ENCODE data around the gene UST.

Gene UST

GRCh38 chr6:148866657-148867268, 119.9 kb downstream of the UST start:
- no peaks in the 10 kb centered on the region; the same call in 1 of the 2 replicates for H3K9me3 ChIP-seq
- TF ChIP-seq CTCF (IDR thresholded peaks at IDR 0.05; ENCODE audit: low read depth, low read length) = no peak
- H3K27me3 ChIP-seq = no peaks in the 10 kb centered on the region
- no peaks in the 10 kb centered on the region for H3K4me1 ChIP-seq
- no peaks in the 10 kb centered on the region for H3K36me3 ChIP-seq
- no peak overlapping the region for H3K4me3 ChIP-seq (ENCODE audit: low read depth, low read length)
- no peak for DNase-seq

DNA sequence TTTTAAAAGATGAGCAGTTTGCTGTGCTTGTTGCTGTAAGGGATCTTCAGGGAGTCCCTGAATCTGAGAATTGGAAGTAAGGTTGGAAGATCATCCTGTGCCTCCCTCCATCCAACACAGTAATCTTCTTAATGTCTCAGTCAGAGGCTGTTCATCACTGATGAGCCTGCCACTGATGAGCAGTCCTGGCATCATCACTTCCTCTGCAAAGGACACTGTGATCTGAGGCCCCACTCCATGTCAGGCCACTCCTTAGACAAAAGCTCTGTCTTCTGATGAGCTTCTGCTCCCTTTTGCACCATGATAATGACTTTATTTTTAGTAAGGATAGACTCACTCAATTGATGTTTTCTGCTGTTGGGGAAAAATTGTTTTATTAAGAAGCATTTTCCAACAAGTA, 121.0 kb downstream of the UST start:
- no peak for DNase-seq
- H3K4me3 ChIP-seq (ENCODE audit: low read depth, low read length) = no peak overlapping the region
- H3K9me3 ChIP-seq = no peaks in the 10 kb centered on the region; the same call in 1 of the 2 replicates
- no peak for TF ChIP-seq CTCF (IDR thresholded peaks at IDR 0.05; ENCODE audit: low read depth, low read length)
- H3K4me1 ChIP-seq = no peaks in the 10 kb centered on the region
- H3K27me3 ChIP-seq = no peaks in the 10 kb centered on the region
- H3K36me3 ChIP-seq = no peaks in the 10 kb centered on the region

- H3K4me3 ChIP-seq (ENCODE audit: low read depth, low read length) = no peak overlapping the region
- H3K36me3 ChIP-seq = no peaks in the 10 kb centered on the region
- no peaks in the 10 kb centered on the region for H3K4me1 ChIP-seq
- H3K27me3 ChIP-seq = no peaks in the 10 kb centered on the region
- TF ChIP-seq CTCF (IDR thresholded peaks at IDR 0.05; ENCODE audit: low read depth, low read length) = no peak
- no peaks in the 10 kb centered on the region; the same call in 1 of the 2 replicates for H3K9me3 ChIP-seq
- DNase-seq = no peak
These were observed 121.5 kb downstream of the UST start for GRCh38 chr6:148868314-148868713.

DNA sequence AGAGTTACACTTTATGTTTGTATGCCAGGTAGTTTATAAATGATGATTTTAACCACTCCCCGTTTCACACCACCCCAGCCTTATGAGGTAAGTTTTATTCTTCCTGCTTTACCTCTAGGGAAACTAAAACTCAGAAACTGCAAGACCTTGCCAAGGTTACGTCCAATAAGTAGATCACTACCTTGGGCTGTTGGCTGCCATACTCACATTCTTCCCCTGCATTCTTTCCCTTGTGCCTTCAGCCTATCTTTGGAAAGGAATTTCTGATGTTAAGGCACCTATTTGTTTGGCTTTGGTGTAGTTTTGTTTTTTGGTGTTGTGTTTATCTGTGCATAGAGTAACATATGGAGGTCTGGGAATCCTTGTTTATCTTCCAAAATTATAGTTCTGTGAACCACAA, 122.1 kb downstream of the UST start:
- H3K4me1 ChIP-seq = no peaks in the 10 kb centered on the region
- DNase-seq = no peak
- no peaks in the 10 kb centered on the region; the same call in 1 of the 2 replicates for H3K9me3 ChIP-seq
- no peaks in the 10 kb centered on the region for H3K27me3 ChIP-seq
- no peak overlapping the region for H3K4me3 ChIP-seq (ENCODE audit: low read depth, low read length)
- TF ChIP-seq CTCF (IDR thresholded peaks at IDR 0.05; ENCODE audit: low read depth, low read length) = no peak
- H3K36me3 ChIP-seq = no peaks in the 10 kb centered on the region

DNA sequence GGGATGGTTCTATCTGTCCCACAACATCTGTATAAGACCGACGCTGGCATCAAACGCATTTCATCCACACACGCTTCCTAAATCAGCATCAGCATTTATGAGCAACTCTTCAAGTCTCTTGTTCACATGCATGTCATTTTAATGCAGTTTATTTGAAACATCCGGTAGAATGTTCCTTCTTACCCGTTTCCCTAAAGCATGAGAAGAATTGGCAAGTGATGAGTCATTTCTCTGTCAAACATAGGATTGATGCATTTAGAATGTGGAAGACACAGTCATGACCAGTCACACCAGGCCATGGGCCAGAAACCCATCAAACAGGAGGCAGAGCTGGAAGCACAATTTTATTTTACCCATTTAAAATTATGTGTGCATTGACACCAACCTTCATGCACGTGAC, 122.8 kb downstream of the UST start:
- H3K9me3 ChIP-seq = no peaks in the 10 kb centered on the region; the same call in 1 of the 2 replicates
- TF ChIP-seq CTCF (IDR thresholded peaks at IDR 0.05; ENCODE audit: low read depth, low read length) = no peak
- no peak overlapping the region for H3K4me3 ChIP-seq (ENCODE audit: low read depth, low read length)
- H3K27me3 ChIP-seq = no peaks in the 10 kb centered on the region
- H3K4me1 ChIP-seq = no peaks in the 10 kb centered on the region
- no peaks in the 10 kb centered on the region for H3K36me3 ChIP-seq
- DNase-seq = no peak

- Histone ChIP-seq H3K36me3 (no peaks in the 10 kb centered on the region), H3K4me1 (no peaks in the 10 kb centered on the region), H3K27me3 (no peaks in the 10 kb centered on the region), H3K4me3 (ENCODE audit: low read depth, low read length) (no peak overlapping the region), H3K9me3 (no peaks in the 10 kb centered on the region; the same call in 1 of the 2 replicates)
- no peak for DNase-seq
- TF ChIP-seq CTCF (IDR thresholded peaks at IDR 0.05; ENCODE audit: low read depth, low read length) = no peak
These were observed 126.3 kb downstream of the UST start for GRCh38 chr6:148873154-148873553.

Data from BE2C (cell line).